Large intestine (tissue), 3 donors: Measurements from ENCODE around the gene APOL6. TPM values are rescaled to one million over a fixed set of nuclear protein-coding genes. Genes with fewer than 3 reads are reported as not detected.
A peak's percentile ranks its signal among the peaks of the same experiment; 100 is the strongest.
"Not testable (repeated sequence)": the region's sequence is repeated elsewhere in the genome, so short reads cannot be mapped to it uniquely, and the experiment has no call there.

Experiments
- DNase-seq, 2 donors: peaks; one replicate each; pipeline versions ENCODE4 v3.0.0 to v3.0.0-alpha.2; 2013
- H3K27ac ChIP-seq: one replicate; pipeline ENCODE4 v1.5.1; 2013; ENCODE audit warnings: low read length
- H3K27me3 ChIP-seq: 2 replicates; pipeline ENCODE4 v1.6.1; 2013; ENCODE audit warnings: low read length; ENCODE audit not compliant: control insufficient read depth, insufficient read depth
- H3K36me3 ChIP-seq: 2 replicates; pipeline ENCODE4 v1.6.1; 2013; ENCODE audit warnings: low read length; ENCODE audit not compliant: control insufficient read depth, insufficient read depth
- H3K4me1 ChIP-seq: one replicate; pipeline ENCODE4 v1.6.1; 2013; ENCODE audit warnings: low read length; ENCODE audit not compliant: control insufficient read depth, insufficient read depth
- H3K4me3 ChIP-seq: one replicate; pipeline ENCODE4 v1.5.1; 2013; ENCODE audit warnings: low read length
- H3K9me3 ChIP-seq: one replicate; pipeline ENCODE4 v1.6.1; 2013; ENCODE audit warnings: mild to moderate bottlenecking, low read depth, low read length, moderate library complexity; ENCODE audit not compliant: control insufficient read depth
- WGBS: methylation state at CpG from one replicate; pipeline ENCODE4 v1.1.5; 2013; ENCODE audit warnings: low lambda C conversion rate; ENCODE audit not compliant: insufficient coverage; 5-methylcytosine and 5-hydroxymethylcytosine counted together
- polyA plus RNA-seq: library from polyadenylated mRNA; unstranded; fragments of 120-200 nt; gene quantifications from one replicate; pipeline ENCODE4 v1.2.1, GENCODE V29; 2013

APOL6 gene
- polyA plus RNA-seq, 1 donor: 37.0 TPM

DNA sequence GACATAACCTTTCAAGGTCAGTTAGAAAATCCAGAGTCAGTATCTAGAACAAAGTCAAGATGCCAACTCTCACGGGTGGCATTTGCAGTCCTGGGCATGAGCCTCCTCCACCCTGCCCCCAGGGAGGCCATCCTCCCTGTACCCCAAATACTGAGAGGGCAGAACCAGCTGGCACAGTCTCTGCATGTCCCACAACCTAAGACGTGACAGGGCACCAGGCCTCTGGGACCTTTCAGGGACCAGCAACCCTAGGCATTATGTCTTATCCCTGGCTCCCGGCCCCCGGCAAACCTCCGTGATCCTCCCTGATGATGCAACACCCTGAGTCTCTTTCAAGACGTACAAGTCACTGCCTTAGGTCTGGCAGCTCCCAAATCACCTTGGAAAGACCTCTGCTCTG, 33.1 kb upstream of the APOL6 start:
- Histone ChIP-seq H3K9me3 (no peaks in the 10 kb centered on the region), H3K27me3 (no peaks in the 10 kb centered on the region), H3K27ac (no peak overlapping the region), H3K4me3 (no peak overlapping the region), H3K36me3 (no peaks in the 10 kb centered on the region), H3K4me1 (no peaks in the 10 kb centered on the region)
- WGBS: no CpG with 5 or more reads among the region's 6 CpGs
- DNase-seq: no peak

DNA sequence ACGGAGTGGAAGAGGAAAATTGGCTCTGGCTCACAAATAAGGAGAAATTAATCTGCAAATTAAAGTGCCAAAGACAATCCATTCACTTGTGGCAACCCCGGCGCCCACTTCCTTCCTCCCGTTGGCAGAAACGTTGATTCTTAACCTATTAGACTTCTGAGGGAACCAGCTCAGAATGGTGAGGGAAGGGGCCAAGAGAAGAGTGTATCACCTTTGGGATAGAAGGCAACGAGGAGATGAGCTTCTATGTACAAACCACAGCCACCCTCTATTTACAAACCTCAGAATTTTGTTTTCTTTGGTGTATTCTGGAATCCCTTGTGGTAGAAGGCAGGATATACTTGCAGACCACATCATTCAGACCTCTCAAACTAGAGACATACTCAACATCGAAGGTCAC, 32.2 kb upstream of the APOL6 start:
- Histone ChIP-seq H3K4me1 (no peaks in the 10 kb centered on the region), H3K36me3 (no peaks in the 10 kb centered on the region), H3K9me3 (no peaks in the 10 kb centered on the region), H3K4me3 (no peak overlapping the region), H3K27ac (no peak overlapping the region), H3K27me3 (no peaks in the 10 kb centered on the region)
- DNase-seq: no peak
- 100% methylated on average over 1 of the region's 7 CpGs for WGBS

- Histone ChIP-seq H3K4me1 (no peaks in the 10 kb centered on the region), H3K27ac (no peak within 1 kb of the TSS), H3K27me3 (no peaks in the 10 kb centered on the region), H3K4me3 (no peak within 1 kb of the TSS), H3K9me3 (no peaks in the 10 kb centered on the region), H3K36me3 (no peaks in the 10 kb centered on the region)
- no peak for DNase-seq
- WGBS: no CpG with 5 or more reads among the region's 16 CpGs
Observed at GRCh38 chr22:35617137-35617755, 31.0 kb upstream of the APOL6 start, which contains the start of gene MB. Gene MB, minus strand, starts transcription at chr22:35617329. Its CDS starts 72 bp downstream, at chr22:35617257.

GRCh38 chr22:35618427-35619223, 29.6 kb upstream of the APOL6 start:
- H3K36me3 ChIP-seq: no peaks in the 10 kb centered on the region
- peaks cover 3% of the 10 kb centered on the region for H3K4me1 ChIP-seq
- H3K27ac ChIP-seq: no peak overlapping the region
- no peaks in the 10 kb centered on the region for H3K27me3 ChIP-seq
- H3K9me3 ChIP-seq: no peaks in the 10 kb centered on the region
- no peak overlapping the region for H3K4me3 ChIP-seq
- no peak for DNase-seq
- 100% methylated on average over 1 of the region's 1 CpG for WGBS

DNA sequence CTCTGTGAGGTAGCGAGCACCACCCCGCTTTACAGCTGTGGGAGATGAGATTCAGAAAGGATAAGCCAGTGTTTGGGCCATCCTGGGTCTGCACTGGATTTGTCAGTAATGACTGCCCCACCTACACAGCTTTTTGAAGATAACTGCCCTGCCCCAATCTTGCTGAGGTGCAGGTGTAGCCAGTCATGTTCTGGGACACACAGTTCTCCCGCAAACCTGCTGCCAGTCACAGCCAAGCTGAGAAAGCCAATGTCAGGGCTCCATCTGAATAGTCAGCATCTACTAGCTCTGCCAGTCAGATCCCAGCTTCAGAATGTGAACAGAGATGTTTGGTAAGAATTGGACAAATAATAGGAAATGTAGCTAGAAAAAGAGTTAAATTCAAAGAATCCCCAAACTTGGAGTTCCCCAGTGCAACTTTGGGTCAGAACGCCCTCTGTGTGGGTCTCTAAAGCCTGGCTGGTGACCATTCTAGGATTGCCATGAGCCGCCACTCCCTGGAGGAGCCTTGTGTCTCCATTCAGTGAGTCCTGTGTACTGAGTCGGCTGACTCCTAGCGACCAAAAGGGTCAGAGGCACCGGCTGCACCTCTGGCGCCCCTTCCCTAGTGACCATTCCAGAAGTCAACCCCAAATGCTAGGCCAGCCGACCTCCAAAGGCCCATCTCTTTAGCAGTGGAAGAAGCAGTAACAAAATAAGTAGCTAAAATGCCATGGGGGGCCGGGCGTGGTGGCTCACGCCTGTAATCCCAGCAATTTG, 28.7 kb upstream of the APOL6 start:
- Histone ChIP-seq H3K27me3 (no peaks in the 10 kb centered on the region), H3K36me3 (no peaks in the 10 kb centered on the region), H3K4me1 (peaks cover 3% of the 10 kb centered on the region), H3K4me3 (no peak overlapping the region), H3K9me3 (no peaks in the 10 kb centered on the region), H3K27ac (no peak overlapping the region)
- no peak for DNase-seq
- WGBS: no CpG with 5 or more reads among the region's 13 CpGs

DNA sequence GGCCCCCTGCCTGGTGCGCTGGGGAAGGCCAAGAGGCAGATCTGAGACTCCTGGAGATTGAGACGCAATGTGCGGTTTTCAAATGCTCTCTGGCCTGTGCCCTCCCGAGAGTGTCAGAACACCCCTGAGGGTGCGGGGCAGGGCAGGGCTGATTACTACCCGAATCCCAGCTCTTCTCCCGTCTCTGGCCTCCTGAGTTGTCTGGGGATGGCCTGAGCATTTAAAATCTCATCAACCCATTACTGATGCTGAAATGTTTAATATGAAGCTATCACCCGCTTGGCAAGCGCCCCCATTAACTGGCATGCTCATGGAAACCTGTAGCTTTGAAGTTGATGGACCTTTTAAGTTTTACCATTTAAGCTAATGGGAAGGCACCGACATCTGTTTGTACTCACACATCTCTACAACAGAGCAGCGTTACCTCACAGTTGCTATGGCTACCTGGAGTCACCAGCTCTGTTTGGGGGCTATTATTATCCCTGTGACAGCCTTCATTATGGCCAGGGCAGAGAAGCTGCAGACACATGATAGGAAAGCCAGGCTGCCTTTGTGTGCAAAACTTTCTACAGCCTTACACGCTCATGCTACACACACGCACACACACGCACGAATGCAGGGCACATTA, 27.5 kb upstream of the APOL6 start:
- Histone ChIP-seq H3K4me3 (no peak overlapping the region), H3K27me3 (no peaks in the 10 kb centered on the region), H3K36me3 (no peaks in the 10 kb centered on the region), H3K9me3 (no peaks in the 10 kb centered on the region), H3K27ac (peak overlapping the region; percentile 25), H3K4me1 (peaks cover 3% of the 10 kb centered on the region)
- no CpG with 5 or more reads among the region's 15 CpGs for WGBS
- peak; percentile 36 to 37 for DNase-seq

- H3K9me3 ChIP-seq: no peaks in the 10 kb centered on the region
- H3K4me3 ChIP-seq: no peak overlapping the region
- peaks cover 3% of the 10 kb centered on the region for H3K4me1 ChIP-seq
- 100% methylated on average over 3 of the region's 6 CpGs for WGBS
- no peak for DNase-seq
- peak overlapping the region; percentile 25 for H3K27ac ChIP-seq
- no peaks in the 10 kb centered on the region for H3K36me3 ChIP-seq
- H3K27me3 ChIP-seq: no peaks in the 10 kb centered on the region
Observed at GRCh38 chr22:35621451-35621850, 26.8 kb upstream of the APOL6 start.

GRCh38 chr22:35622191-35622913, 25.9 kb upstream of the APOL6 start:
- no peaks in the 10 kb centered on the region for H3K27me3 ChIP-seq
- H3K36me3 ChIP-seq: no peaks in the 10 kb centered on the region
- DNase-seq: peak; percentile 38 to 65
- H3K27ac ChIP-seq: no peak overlapping the region
- peaks cover 5% of the 10 kb centered on the region for H3K4me1 ChIP-seq
- H3K9me3 ChIP-seq: no peaks in the 10 kb centered on the region
- H3K4me3 ChIP-seq: no peak overlapping the region
- WGBS: no CpG with 5 or more reads among the region's 9 CpGs

DNA sequence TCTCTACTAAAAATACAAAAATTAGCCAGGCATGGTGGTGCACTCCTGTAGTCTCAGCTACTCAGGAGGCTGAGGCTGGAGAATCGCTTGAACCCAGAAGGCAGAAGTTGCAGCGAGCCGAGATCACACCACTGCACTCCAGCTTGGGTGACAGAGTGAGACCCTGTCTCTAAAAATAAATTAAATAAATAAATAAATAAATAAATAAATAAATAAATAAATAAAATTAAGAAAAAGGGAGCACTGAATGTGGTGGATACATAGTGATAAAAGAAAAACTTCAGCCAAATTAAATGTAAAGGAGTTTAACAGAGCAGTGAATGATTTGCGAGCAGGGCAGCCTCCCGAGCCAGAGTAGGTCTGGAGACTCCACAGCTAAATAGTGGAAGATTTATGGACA, 24.4 kb upstream of the APOL6 start:
- not testable (repeated sequence) for H3K9me3 ChIP-seq, H3K4me1 ChIP-seq, H3K4me3 ChIP-seq, H3K27ac ChIP-seq, H3K36me3 ChIP-seq, H3K27me3 ChIP-seq, DNase-seq
- 90% methylated on average over 2 of the region's 5 CpGs for WGBS

DNA sequence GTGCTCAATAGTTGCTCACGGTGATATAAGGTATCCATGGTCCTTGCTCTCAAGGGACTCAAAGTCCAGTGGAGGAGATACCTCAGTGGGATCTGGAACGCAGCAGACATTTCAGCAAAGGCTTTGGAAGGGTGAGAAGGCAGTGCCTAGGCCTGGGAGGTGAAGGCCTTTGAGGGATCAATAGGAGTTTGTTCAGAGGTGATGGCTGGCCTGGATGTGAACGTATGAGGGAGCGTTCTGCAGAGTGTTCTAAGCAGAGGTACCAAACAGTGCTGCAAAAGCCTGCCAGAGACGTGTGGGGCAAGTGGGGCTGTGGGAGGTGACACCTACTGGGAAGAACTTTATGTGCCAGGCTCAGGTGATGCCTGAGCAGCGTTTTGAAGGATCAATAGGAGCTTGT, 23.7 kb upstream of the APOL6 start:
- Histone ChIP-seq H3K4me1 (peaks cover 5% of the 10 kb centered on the region), H3K27me3 (no peaks in the 10 kb centered on the region), H3K4me3 (no peak overlapping the region), H3K9me3 (no peaks in the 10 kb centered on the region), H3K36me3 (no peaks in the 10 kb centered on the region), H3K27ac (no peak overlapping the region)
- no CpG with 5 or more reads among the region's 6 CpGs for WGBS
- DNase-seq: no peak
